C4-2B (cell line): ENCODE measurements around the gene PCNX3.

Experiments used
- H3K27ac ChIP-seq: fragments of 450-650 bp; 2 replicates; pipeline ENCODE4 v1.5.1; 2017
- ZFX ChIP-seq: fragments of 450-650 bp; IDR thresholded peaks from 2 replicates; pipeline ENCODE4 v1.6.1; 2017
- TF ChIP-seq, protein P1 (sequence below): fragments of 450-650 bp; conservative IDR thresholded peaks from 2 replicates; pipeline ENCODE4 v1.5.1; 2017; ENCODE audit warnings: mild to moderate bottlenecking

PCNX3 gene

DNA sequence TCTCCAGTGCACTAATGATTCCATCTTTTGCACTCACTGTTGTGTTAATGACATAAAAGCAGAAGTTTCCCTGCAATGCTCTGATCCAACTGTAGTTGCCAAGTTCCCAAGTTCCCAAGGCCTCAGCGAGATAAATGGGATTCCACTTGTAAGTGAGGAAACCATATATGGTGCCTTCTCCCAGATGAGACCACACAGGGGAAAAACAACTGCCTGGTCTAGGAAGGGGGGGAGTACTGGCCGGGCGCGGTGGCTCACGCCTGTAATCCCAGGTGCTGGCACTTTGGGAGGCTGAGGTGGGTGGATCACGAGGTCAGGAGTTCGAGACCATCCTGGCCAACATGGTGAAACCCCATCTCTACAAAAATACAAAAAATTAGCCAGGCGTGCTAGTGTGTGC lies 70.4 kb downstream of the PCNX3 start:
- H3K27ac ChIP-seq, result no peak overlapping the region
- TF ChIP-seq, protein P1, sequence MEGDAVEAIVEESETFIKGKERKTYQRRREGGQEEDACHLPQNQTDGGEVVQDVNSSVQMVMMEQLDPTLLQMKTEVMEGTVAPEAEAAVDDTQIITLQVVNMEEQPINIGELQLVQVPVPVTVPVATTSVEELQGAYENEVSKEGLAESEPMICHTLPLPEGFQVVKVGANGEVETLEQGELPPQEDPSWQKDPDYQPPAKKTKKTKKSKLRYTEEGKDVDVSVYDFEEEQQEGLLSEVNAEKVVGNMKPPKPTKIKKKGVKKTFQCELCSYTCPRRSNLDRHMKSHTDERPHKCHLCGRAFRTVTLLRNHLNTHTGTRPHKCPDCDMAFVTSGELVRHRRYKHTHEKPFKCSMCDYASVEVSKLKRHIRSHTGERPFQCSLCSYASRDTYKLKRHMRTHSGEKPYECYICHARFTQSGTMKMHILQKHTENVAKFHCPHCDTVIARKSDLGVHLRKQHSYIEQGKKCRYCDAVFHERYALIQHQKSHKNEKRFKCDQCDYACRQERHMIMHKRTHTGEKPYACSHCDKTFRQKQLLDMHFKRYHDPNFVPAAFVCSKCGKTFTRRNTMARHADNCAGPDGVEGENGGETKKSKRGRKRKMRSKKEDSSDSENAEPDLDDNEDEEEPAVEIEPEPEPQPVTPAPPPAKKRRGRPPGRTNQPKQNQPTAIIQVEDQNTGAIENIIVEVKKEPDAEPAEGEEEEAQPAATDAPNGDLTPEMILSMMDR, result no peak
- no peak for TF ChIP-seq ZFX
